Stimulated activated CD4-positive, alpha-beta T cell treated with anti-CD3 and anti-CD28 coated beads, Interleukin-15, amount 100 ng/mL, for 1 hour (primary cell): Measurements from ENCODE around the gene MFAP5.

Experiments
- DNase-seq, 2 donors: peaks; one replicate each; pipeline ENCODE4 v3.0.0-alpha.2; 2020; ENCODE audit warnings: low read depth in 1 of 2, low spot score in 1 of 2

MFAP5 gene, protein sequence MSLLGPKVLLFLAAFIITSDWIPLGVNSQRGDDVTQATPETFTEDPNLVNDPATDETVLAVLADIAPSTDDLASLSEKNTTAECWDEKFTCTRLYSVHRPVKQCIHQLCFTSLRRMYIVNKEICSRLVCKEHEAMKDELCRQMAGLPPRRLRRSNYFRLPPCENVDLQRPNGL

GRCh38 chr12:8662593-8662992 is at the start of gene MFAP5:
Gene MFAP5 (minus strand): TSS chr12:8662826. CDS start chr12:8662104, 722 bp downstream.
- DNase-seq: no peak

GRCh38 chr12:8709124-8709830 is 46.7 kb upstream of the MFAP5 start:
- no peak for DNase-seq

DNA sequence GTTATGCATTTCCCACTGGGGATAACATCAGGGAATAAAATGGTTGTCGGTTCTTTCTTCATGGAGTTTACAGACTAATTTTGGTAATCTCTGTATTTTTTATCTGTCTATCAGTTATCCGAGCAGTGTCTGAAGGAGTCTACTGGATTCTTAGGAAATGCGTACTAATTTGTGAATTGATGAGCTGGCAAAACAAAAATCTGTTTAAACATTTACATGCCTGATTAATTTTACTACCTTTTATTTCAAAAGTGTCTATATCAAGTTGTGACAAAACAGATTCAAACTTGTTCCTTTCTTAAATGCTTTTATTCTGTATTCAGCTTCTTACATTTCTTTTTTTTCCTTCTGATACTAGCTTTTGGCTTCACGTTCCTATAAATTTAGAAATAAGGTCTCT is 39.5 kb upstream of the MFAP5 start:
- DNase-seq: no peak

GRCh38 chr12:8701046-8701660 is 38.5 kb upstream of the MFAP5 start:
- no peak for DNase-seq

GRCh38 chr12:8699714-8700113 is 37.1 kb upstream of the MFAP5 start:
- no peak for DNase-seq

GRCh38 chr12:8698879-8699278 is 36.3 kb upstream of the MFAP5 start:
- no peak for DNase-seq

DNA sequence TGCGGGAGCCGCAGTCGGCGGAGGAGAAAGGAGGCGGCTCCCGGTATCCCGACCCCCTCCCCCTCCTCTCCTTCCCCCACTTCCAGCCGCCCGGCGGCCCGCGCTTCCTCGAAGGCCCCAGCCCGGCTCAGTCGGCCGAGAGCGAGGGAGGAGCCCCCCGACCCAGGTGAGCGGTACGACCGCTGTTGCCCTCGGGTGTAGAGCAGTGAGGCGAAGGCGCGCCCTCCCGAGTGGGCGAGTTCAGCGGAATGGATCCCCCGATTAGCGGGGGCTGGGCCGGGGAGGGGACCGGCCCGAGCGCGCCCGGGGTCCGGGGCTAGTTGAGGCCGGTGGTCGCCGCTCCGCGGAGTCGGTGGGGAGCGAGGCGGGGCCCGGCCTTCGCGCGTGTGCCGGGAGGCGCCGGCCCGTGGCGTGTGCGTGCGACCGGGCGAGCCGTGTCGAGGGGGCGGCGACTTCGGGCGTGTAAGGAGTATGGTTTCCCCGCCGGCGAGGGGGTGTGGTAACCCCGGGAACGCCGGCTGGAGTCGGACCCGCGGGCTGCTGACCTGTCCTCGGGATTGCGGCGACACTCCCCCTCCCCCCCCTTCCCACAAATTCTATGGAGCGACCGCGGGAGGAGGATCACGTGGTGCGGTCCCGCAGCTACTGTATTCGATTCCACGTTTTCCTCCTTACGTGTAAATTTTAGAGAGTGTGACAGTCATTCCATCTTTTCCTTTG is 35.7 kb upstream of the MFAP5 start:
- peak; percentile 11 to 46 for DNase-seq

DNA sequence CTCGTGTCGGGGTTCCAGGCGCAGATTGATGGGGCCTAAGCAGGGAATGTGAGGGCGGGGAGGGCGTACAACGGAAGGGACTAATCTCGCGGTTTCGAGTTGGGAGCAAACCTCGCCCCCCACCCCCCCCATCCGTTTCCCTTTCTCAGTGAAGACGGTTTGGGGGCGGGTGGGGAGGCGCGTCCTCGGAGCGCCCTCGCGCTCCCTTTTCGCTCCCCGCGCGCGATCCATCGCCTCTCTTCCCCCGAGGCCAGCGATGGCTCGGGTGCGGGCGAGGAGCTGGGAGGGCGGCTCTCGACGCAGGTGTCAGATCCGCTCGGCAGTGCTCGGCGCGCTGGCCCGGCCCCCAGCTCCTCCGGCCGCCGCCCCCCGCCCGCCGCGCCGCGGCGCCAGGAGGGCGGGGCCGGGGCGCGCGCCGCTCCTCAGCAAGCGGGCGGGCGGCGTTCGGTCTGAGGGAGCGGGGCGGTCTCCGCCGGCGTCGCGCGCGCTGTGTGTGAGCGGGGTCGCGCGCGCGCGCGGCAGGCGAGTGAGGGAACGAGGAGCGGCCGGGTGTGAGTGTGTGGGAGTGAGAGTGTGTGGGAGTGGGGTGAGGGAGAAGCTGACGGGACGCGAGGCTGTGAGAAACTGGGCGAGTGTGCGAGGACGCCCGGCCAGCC is 35.0 kb upstream of the MFAP5 start, which contains the start of gene RIMKLB:
Gene RIMKLB, plus strand, starts transcription at position 516 of the 656 bp plus-strand sequence. CDS start 15,876 bp downstream, outside the sequence.
- DNase-seq: peak; percentile 59 to 66

GRCh38 chr12:8697120-8697475 is 34.5 kb upstream of the MFAP5 start:
- no peak for DNase-seq

DNA sequence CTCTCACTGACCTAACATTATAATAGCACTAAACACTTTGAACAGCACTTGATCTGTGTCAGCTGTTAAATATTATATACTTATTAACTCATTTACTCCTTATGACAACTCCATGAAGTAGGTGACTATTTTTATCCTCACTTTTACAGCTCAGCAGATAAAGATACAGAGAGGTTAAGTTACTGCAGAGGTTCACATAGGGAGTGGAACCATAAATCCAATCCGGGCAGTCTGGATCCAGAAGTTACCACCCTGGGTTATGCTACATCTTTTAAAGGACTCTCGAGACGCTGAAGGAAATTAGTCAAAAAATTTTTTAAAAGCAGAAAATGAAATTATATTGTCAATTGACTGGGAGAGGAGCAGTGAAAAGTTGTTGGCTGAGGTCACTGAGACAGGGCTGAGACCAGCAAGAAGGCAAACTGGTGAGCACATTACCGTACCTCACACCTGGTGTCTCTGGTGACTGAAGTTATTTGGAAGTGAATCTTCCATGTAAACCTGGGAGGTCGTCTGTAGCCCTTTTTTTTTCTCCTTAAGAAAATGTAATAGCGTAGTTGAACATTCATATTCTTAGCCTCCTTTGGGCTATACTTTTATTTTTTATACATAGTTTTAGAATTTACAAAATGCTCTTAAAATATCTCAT is 33.9 kb upstream of the MFAP5 start:
- DNase-seq: no peak

DNA sequence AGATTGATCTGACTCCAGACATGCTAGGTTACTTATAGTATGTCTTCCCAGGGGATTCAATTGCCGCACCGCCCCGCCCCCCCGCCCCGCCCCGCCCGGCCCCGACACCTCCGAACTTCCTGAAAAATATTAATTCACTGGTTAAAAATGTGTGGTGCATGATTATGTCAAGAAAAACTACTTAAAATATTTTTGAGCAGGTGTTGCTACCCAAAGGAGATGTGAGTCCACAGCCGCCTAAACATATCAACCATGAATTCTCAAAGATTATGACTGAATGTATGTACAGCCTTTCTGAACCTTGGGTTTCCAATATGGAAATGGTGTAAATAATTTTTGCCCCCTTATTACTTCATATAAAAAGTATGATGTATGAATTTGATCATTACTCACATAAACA is 32.5 kb upstream of the MFAP5 start:
- no peak for DNase-seq

DNA sequence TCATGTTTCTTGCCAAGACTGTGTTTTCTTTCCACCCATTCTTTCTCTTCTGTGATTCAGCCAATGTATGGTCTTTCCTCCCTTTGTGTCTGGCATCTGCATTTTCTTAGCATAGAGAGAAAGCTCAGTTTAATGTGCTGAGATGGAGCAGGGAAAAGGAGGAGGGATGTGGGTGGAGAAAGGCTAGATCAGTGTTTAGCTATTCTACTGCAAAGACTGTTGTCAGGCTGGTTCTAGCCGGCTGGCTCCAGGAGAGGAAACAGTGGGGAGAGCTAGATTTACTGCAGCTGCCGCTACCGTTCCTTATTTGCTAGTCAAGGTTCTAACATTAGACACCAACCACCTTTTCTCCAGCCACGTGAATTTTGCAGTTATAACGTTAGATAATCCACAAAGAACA is 29.9 kb upstream of the MFAP5 start:
- DNase-seq: no peak

DNA sequence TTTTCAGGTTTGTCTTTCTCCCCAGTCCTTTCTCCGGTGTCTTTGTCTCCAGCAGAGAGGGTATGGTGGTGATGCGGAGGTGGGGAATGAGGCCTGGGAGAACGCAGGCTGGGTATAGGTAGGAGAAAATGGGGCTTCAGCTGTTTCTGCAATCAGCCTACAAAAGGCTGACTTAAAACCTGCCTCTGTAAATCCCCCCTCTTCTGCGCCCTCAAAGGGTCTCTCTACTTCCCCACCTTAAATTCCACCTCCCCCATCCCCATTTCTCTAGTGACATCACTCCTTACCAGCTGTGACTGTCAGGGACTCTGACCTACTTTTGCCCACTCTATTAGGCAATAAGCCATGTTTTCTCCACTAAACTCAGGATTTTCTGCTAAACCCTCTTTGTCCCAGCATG is 27.1 kb upstream of the MFAP5 start:
- no peak for DNase-seq

DNA sequence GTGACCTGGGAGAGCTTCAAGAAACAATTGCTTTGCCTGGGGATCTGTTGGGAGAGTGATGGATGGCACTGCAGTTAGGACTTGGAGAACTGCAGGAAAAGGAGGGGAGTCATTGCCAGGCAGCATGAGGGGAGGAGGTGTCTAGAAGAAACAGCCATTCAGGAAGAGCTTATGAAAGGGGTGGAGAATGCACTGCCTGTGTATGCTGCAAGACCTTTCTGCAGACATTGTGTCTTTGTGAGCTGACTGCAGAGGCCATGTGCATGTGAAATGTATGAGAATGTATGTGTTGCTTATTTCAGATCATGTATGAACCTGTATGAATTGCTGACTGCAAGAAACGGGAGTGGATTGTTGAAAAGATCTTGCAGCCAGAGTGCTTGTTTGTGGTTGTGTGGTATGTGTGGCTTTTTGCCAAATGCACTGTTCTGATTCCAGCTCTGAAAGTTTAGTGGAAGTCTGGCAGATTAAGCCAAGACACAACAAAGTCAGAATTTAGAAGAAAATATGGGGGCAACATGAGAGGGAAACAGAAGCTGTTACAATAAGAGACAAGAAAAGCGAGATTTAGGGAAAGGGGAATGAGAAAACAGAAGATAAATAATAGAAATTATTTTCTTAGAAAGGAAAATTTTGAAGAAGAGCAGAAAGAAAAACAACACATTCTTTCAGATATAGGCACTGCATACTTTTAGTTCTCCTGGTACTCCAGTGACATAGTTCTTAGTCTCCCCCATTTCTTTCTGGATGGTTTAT is 25.4 kb upstream of the MFAP5 start:
- no peak for DNase-seq

GRCh38 chr12:8685051-8685450 is 22.4 kb upstream of the MFAP5 start:
- no peak for DNase-seq

GRCh38 chr12:8681129-8681884 is 18.7 kb upstream of the MFAP5 start:
- DNase-seq: no peak

DNA sequence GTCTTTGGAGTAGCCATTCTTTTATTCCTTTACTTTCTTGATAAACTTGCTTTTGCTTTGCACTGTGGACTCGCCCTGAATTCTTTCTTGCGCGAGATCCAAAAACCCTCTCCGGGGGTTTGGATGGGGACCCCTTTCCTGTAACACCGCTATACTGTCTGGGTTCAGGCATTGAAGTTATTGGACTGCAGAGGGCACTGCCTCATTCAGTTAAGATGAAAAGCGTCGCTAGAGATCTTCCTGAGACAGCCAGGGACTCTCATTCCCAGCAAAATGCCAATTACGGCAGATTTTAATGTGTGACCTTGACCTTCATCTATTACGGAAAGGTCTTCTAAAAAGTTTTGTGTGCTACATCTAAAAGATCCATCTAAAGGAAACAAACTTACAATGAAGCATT is 17.9 kb upstream of the MFAP5 start:
- no peak for DNase-seq

GRCh38 chr12:8678661-8679111 is 16.1 kb upstream of the MFAP5 start:
- DNase-seq: no peak

DNA sequence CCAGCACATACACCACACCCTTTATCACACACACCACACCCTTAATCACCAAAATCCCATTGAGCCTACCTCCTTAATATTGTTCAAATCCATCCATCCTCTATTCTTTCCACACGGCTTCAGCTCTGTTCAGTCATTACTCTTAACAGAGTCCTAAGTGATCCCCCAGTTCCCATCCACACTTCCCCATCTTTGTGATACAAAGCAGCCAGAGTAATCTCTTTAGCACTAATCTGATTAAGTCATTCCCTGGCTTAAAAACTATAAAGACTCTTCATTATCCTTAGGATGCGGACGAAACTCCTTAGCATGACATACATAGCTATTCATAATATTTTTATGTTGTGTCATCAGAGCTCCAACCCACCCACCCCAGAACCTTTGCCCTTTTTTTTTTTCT is 14.7 kb upstream of the MFAP5 start:
- DNase-seq: no peak
